ENCODE data around the gene HSD17B1. TPM values are rescaled to one million over a fixed set of nuclear protein-coding genes. Genes with fewer than 3 reads are reported as not detected.

HSD17B1 gene
- total RNA-seq, 1 experiment from 2014 or later: 1.5 TPM

DNA sequence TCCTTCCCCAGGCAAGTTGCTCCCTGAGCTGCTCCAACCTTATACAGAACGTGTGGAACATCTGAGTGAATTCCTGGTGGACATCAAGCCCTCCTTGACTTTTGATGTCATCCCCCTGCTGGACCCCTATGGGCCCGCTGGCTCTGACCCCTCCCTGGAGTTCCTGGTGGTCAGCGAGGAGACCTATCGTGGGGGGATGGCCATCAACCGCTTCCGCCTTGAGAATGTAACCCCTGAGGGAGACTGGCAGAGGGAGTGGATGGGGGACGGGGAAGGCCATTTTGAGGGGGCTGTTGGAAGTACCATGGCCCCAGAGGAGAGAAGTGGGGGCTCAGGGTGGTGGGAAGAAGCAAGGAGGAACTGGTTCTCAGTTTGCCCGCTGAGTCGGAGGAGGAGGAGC is 11.2 kb downstream of the HSD17B1 start:
- TF ChIP-seq IRF1 (CRISPR knock-in tag; IDR thresholded peaks at IDR 0.05) (no peak), FOXP4 (CRISPR knock-in tag; IDR thresholded peaks at IDR 0.05) (no peak), ATF6 (CRISPR knock-in tag; IDR thresholded peaks at IDR 0.05) (no peak), RORB (CRISPR knock-in tag; IDR thresholded peaks at IDR 0.05) (no peak), GABPB1 (CRISPR knock-in tag; IDR thresholded peaks at IDR 0.05) (no peak), ZNF423 (CRISPR knock-in tag; IDR thresholded peaks at IDR 0.05) (no peak), ZBTB21 (CRISPR knock-in tag; IDR thresholded peaks at IDR 0.05; ENCODE audit: borderline replicate concordance) (no peak), SMAD3 (CRISPR knock-in tag; IDR thresholded peaks at IDR 0.05; ENCODE audit: borderline replicate concordance) (no peak), SP1 (CRISPR knock-in tag; conservative IDR thresholded peaks at IDR 0.05) (no peak), ESRRA (CRISPR knock-in tag; IDR thresholded peaks at IDR 0.05; ENCODE audit: borderline replicate concordance) (no peak), ZNF425 (CRISPR knock-in tag; conservative IDR thresholded peaks at IDR 0.05) (no peak), GRHL2 (CRISPR knock-in tag; IDR thresholded peaks at IDR 0.05; ENCODE audit: insufficient replicate concordance, severe bottlenecking) (no peak), JUN (CRISPR knock-in tag; IDR thresholded peaks at IDR 0.05) (no peak), OVOL2 (CRISPR knock-in tag; IDR thresholded peaks at IDR 0.05; ENCODE audit: borderline replicate concordance) (no peak), FOXJ3 (CRISPR knock-in tag; IDR thresholded peaks at IDR 0.05; ENCODE audit: borderline replicate concordance) (no peak), NFATC4 (CRISPR knock-in tag; IDR thresholded peaks at IDR 0.05) (no peak), NR3C1 (CRISPR knock-in tag; conservative IDR thresholded peaks at IDR 0.05; ENCODE audit: low read depth) (no peak)
- TF ChIP-seq, protein P1, sequence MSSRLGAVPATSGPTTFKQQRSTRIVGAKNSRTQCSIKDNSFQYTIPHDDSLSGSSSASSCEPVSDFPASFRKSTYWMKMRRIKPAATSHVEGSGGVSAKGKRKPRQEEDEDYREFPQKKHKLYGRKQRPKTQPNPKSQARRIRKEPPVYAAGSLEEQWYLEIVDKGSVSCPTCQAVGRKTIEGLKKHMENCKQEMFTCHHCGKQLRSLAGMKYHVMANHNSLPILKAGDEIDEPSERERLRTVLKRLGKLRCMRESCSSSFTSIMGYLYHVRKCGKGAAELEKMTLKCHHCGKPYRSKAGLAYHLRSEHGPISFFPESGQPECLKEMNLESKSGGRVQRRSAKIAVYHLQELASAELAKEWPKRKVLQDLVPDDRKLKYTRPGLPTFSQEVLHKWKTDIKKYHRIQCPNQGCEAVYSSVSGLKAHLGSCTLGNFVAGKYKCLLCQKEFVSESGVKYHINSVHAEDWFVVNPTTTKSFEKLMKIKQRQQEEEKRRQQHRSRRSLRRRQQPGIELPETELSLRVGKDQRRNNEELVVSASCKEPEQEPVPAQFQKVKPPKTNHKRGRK (CRISPR knock-in tag; IDR thresholded peaks at IDR 0.05; ENCODE audit: borderline replicate concordance): no peak
- TF ChIP-seq, protein P2, sequence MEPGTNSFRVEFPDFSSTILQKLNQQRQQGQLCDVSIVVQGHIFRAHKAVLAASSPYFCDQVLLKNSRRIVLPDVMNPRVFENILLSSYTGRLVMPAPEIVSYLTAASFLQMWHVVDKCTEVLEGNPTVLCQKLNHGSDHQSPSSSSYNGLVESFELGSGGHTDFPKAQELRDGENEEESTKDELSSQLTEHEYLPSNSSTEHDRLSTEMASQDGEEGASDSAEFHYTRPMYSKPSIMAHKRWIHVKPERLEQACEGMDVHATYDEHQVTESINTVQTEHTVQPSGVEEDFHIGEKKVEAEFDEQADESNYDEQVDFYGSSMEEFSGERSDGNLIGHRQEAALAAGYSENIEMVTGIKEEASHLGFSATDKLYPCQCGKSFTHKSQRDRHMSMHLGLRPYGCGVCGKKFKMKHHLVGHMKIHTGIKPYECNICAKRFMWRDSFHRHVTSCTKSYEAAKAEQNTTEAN (CRISPR knock-in tag; IDR thresholded peaks at IDR 0.05): no peak
- DNase-seq (ENCODE audit: low spot score): no peak
- peaks cover 22% of the 10 kb centered on the region for H3K4me1 Mint-ChIP-seq
- H3K27me3 Mint-ChIP-seq (ENCODE audit: low read depth): no peaks in the 10 kb centered on the region
- H3K27ac Mint-ChIP-seq: no peak overlapping the region; the same call in 1 of the 2 replicates
- ChIA-PET CTCF (interaction anchor here (1.3 to 1.6 kb wide), 2 partner anchors 14 to 15 kb away, joined by 4 to 7 read pairs; no protein-coding TSS in a partner anchor), POLR2A (no interaction called here)
- ATAC-seq: no peak
- peaks cover 7% of the 10 kb centered on the region for H3K36me3 Mint-ChIP-seq
- peak overlapping the region; percentile 88 for H3K4me3 Mint-ChIP-seq
- H3K9me3 Mint-ChIP-seq: no peaks in the 10 kb centered on the region
